KMS-11 (cell line): ENCODE measurements around the gene SPTAN1.
"Not testable (repeated sequence)": the region's sequence is repeated elsewhere in the genome, so short reads cannot be mapped to it uniquely, and the experiment has no call there.

Source experiments
- H2AFZ ChIP-seq: fragments of 200-600 bp; sonication (generic); 2 replicates; pipeline ENCODE4 v1.6.1; 2016; ENCODE audit warnings: antibody characterized with exemption, mixed run types, low read depth
- H3K27ac ChIP-seq: fragments of 200-600 bp; sonication (generic); 2 replicates; pipeline ENCODE4 v1.6.1; 2016; ENCODE audit warnings: mild to moderate bottlenecking, mixed run types
- H3K27me3 ChIP-seq: fragments of 200-600 bp; sonication (generic); 2 replicates; pipeline ENCODE4 v1.6.1; 2017; ENCODE audit warnings: mild to moderate bottlenecking, low read depth, mixed run types, moderate library complexity; ENCODE audit not compliant: insufficient read depth
- H3K36me3 ChIP-seq: fragments of 200-600 bp; sonication (generic); 2 replicates; pipeline ENCODE4 v1.6.1; 2017; ENCODE audit warnings: mild to moderate bottlenecking, mixed run types; ENCODE audit not compliant: insufficient read depth
- H3K4me1 ChIP-seq: fragments of 200-600 bp; sonication (generic); 2 replicates; pipeline ENCODE4 v1.6.1; 2016; ENCODE audit warnings: mild to moderate bottlenecking, low read depth, mixed run types; ENCODE audit not compliant: poor library complexity, severe bottlenecking
- H3K4me2 ChIP-seq: fragments of 200-600 bp; sonication (generic); 2 replicates; pipeline ENCODE4 v1.7.0; 2016; ENCODE audit warnings: mild to moderate bottlenecking, mixed run types
- H3K4me3 ChIP-seq: fragments of 200-600 bp; sonication (generic); IDR thresholded peaks from 2 replicates; pipeline ENCODE4 v1.6.1; 2017; ENCODE audit warnings: low read depth, low read length, mixed read lengths; ENCODE audit not compliant: insufficient read depth
- H3K79me2 ChIP-seq: fragments of 200-600 bp; sonication (generic); 2 replicates; pipeline ENCODE4 v1.6.1; 2016; ENCODE audit warnings: low read depth, mixed run types; ENCODE audit not compliant: insufficient read depth
- H3K9ac ChIP-seq: fragments of 200-600 bp; sonication (generic); 2 replicates; pipeline ENCODE4 v1.6.1; 2016; ENCODE audit warnings: mild to moderate bottlenecking, mixed run types
- H4K20me1 ChIP-seq: fragments of 200-600 bp; sonication (generic); 2 replicates; pipeline ENCODE4 v1.6.1; 2016; ENCODE audit warnings: mild to moderate bottlenecking, mixed run types; ENCODE audit not compliant: insufficient read depth
- CTCF ChIP-seq: fragments of 200-600 bp; sonication (generic); conservative IDR thresholded peaks from 2 replicates; pipeline ENCODE4 v1.6.1; 2017; ENCODE audit warnings: low read depth, mild to moderate bottlenecking, antibody characterized with exemption, low read length, moderate library complexity, mixed read lengths

The SPTAN1 gene

GRCh38 chr9:128642675-128643245, 90.4 kb downstream of the SPTAN1 start:
- Histone ChIP-seq H3K9ac (no peak overlapping the region), H4K20me1 (no peaks in the 10 kb centered on the region), H3K27ac (no peak overlapping the region), H3K27me3 (no peaks in the 10 kb centered on the region), H3K36me3 (no peaks in the 10 kb centered on the region), H3K4me2 (no peak overlapping the region), H3K4me1 (peaks cover 6% of the 10 kb centered on the region), H3K79me2 (0 out of 2 replicates have a peak, but pooled peaks cover 8% of the 10 kb centered on the region), H2AFZ (no peak overlapping the region), H3K4me3 (no peak overlapping the region)
- TF ChIP-seq CTCF = no peak

- TF ChIP-seq CTCF = no peak
- Histone ChIP-seq H3K4me3 (no peak overlapping the region), H4K20me1 (no peaks in the 10 kb centered on the region), H3K9ac (no peak overlapping the region), H3K27ac (no peak overlapping the region), H3K36me3 (no peaks in the 10 kb centered on the region), H2AFZ (no peak overlapping the region), H3K27me3 (no peaks in the 10 kb centered on the region), H3K4me2 (no peak overlapping the region), H3K79me2 (0 out of 2 replicates have a peak, but pooled peaks cover 8% of the 10 kb centered on the region), H3K4me1 (no peaks in the 10 kb centered on the region)
Measured at GRCh38 chr9:128643519-128644300, 91.3 kb downstream of the SPTAN1 start.

- H3K4me3 ChIP-seq, H3K27ac ChIP-seq, H3K36me3 ChIP-seq, H3K4me2 ChIP-seq, H3K27me3 ChIP-seq, H2AFZ ChIP-seq, H4K20me1 ChIP-seq, H3K9ac ChIP-seq, H3K4me1 ChIP-seq, H3K79me2 ChIP-seq: not testable (repeated sequence)
Measured at GRCh38 chr9:128648206-128648605, 95.8 kb downstream of the SPTAN1 start.

- TF ChIP-seq CTCF = no peak
- no peak overlapping the region for H2AFZ ChIP-seq
- H3K36me3 ChIP-seq = no peaks in the 10 kb centered on the region
- H3K27me3 ChIP-seq = no peaks in the 10 kb centered on the region
- H3K79me2 ChIP-seq = no peaks in the 10 kb centered on the region
- no peak overlapping the region for H3K4me3 ChIP-seq
- H3K27ac ChIP-seq = no peak overlapping the region
- no peak overlapping the region for H3K4me2 ChIP-seq
- H3K4me1 ChIP-seq = peaks cover 3% of the 10 kb centered on the region
- H3K9ac ChIP-seq = no peak overlapping the region
- H4K20me1 ChIP-seq = no peaks in the 10 kb centered on the region
Measured at GRCh38 chr9:128651798-128652197, 99.4 kb downstream of the SPTAN1 start.

- no peak overlapping the region for H3K27ac ChIP-seq
Measured at GRCh38 chr9:128653908-128654307, 101.5 kb downstream of the SPTAN1 start.

More at GRCh38 chr9:128653908-128654307, 101.5 kb downstream of the SPTAN1 start:
- no peaks in the 10 kb centered on the region for H3K27me3 ChIP-seq
- H3K79me2 ChIP-seq = no peaks in the 10 kb centered on the region
- no peak overlapping the region for H3K9ac ChIP-seq
- TF ChIP-seq CTCF = no peak
- no peaks in the 10 kb centered on the region for H4K20me1 ChIP-seq
- no peak overlapping the region for H2AFZ ChIP-seq
- peaks cover 8% of the 10 kb centered on the region for H3K4me1 ChIP-seq
- no peak overlapping the region for H3K4me2 ChIP-seq
- H3K36me3 ChIP-seq = no peaks in the 10 kb centered on the region
- H3K4me3 ChIP-seq = no peak overlapping the region
